ENCODE measurements around the gene CD8A. TPM values are rescaled to one million over a fixed set of nuclear protein-coding genes. Genes with fewer than 3 reads are reported as not detected.

The CD8A gene
- total RNA-seq, 4 donors from 2014 or later, result 0.49 to 1.9 (median 0.87) TPM

- WGBS, 2 donors, result 92% methylated on average over 6 of the region's 6 CpGs
- no peak overlapping the region for H3K4me3 ChIP-seq (ENCODE audit: low read depth, poor library complexity, severe bottlenecking)
- TF ChIP-seq POLR2A (IDR thresholded peaks at IDR 0.05), result no peak
- no peak for DNase-seq (ENCODE audit: low spot score in 2 of 2)
- intact Hi-C loops (cut with DNase I; ENCODE audit: low total_unique reads), result no loop called here
Measured at GRCh38 chr2:86770816-86771301, 19.9 kb downstream of the CD8A start.

DNA sequence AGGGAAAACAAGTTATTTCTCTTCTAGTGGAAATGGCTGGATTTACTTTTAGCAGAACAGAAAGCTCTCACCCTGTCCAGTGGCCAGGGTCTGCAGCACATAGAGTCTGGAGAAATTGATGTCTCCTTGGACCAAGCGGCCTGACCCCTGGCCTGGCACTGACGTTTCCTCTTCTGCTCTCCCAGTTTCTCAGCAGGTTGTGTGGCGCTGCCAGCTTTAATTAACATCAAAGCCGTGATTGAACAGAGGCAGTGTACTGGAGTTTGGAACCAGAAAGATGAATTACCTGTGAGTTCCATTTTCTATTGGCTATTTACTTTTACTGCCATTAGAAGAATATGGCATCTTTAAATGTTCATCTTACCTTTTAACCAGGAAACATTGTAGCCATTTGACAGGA lies 20.9 kb downstream of the CD8A start:
- intact Hi-C loops (cut with DNase I; ENCODE audit: low total_unique reads), result no loop called here
- 87 to 92% methylated on average over 4 of the region's 4 CpGs for WGBS, 2 donors

DNA sequence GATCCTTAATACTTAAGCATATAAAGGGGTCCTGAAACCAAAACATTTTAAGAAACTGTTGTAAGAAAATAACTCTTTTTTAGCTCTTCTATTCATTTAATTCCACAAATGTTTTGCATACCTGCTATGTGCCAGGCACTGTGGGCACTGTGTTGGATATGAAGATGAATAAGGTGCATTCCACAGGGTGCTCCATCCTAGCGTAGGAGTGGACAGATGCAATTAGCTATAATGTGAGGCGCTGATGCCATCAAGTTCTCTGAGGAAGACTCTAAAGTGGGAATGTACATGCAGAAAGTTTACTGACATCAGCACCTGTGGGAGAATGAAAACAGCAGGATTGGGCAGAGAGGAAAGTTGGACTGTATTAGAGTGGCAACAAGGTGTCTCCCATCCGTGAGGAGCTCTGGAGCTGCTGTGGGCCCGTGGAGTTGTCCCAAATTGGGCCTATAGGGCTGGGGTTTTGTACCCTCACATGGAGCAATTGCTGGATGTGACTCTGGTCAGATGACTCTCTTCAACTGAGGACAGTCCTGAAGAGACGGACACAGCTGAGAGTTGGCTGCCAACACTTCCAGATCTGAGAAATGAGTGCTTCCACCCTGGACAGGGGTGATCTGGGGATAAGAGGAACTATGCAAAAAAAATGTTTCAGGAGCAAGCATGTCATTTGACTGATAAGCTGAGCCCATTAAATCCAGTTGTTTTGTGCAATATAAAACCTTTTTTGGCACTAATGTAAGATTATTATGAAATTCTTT lies 22.3 kb downstream of the CD8A start:
- intact Hi-C loops (cut with DNase I; ENCODE audit: low total_unique reads), result no loop called here
- WGBS, 2 donors, result 87 to 88% methylated on average over 5 of the region's 5 CpGs
- no peak overlapping the region for H3K4me3 ChIP-seq (ENCODE audit: low read depth, poor library complexity, severe bottlenecking)
- TF ChIP-seq POLR2A (IDR thresholded peaks at IDR 0.05), result no peak
- no peak for DNase-seq (ENCODE audit: low spot score in 2 of 2)

More for the DNA sequence above, 20.9 kb downstream of the CD8A start:
- no peak for DNase-seq (ENCODE audit: low spot score in 2 of 2)
- no peak for TF ChIP-seq POLR2A (IDR thresholded peaks at IDR 0.05)
- H3K4me3 ChIP-seq (ENCODE audit: low read depth, poor library complexity, severe bottlenecking), result no peak overlapping the region

GRCh38 chr2:86765310-86765695 lies 25.4 kb downstream of the CD8A start:
- intact Hi-C loops (cut with DNase I; ENCODE audit: low total_unique reads), result no loop called here
- WGBS, 2 donors, result 57 to 58% methylated on average over 1 of the region's 1 CpG
- no peak overlapping the region for H3K4me3 ChIP-seq (ENCODE audit: low read depth, poor library complexity, severe bottlenecking)
- no peak for DNase-seq (ENCODE audit: low spot score in 2 of 2)
- TF ChIP-seq POLR2A (IDR thresholded peaks at IDR 0.05), result no peak

- intact Hi-C loops (cut with DNase I; ENCODE audit: low total_unique reads), result no loop called here
- DNase-seq (ENCODE audit: low spot score in 2 of 2), result no peak
- TF ChIP-seq, protein P1, sequence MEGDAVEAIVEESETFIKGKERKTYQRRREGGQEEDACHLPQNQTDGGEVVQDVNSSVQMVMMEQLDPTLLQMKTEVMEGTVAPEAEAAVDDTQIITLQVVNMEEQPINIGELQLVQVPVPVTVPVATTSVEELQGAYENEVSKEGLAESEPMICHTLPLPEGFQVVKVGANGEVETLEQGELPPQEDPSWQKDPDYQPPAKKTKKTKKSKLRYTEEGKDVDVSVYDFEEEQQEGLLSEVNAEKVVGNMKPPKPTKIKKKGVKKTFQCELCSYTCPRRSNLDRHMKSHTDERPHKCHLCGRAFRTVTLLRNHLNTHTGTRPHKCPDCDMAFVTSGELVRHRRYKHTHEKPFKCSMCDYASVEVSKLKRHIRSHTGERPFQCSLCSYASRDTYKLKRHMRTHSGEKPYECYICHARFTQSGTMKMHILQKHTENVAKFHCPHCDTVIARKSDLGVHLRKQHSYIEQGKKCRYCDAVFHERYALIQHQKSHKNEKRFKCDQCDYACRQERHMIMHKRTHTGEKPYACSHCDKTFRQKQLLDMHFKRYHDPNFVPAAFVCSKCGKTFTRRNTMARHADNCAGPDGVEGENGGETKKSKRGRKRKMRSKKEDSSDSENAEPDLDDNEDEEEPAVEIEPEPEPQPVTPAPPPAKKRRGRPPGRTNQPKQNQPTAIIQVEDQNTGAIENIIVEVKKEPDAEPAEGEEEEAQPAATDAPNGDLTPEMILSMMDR (IDR thresholded peaks at IDR 0.05), result no peak
- no peak for TF ChIP-seq POLR2A (IDR thresholded peaks at IDR 0.05)
- no peak overlapping the region for H3K4me3 ChIP-seq (ENCODE audit: low read depth, poor library complexity, severe bottlenecking)
- 71 to 79% methylated on average over 4 of the region's 4 CpGs for WGBS, 2 donors
Measured at GRCh38 chr2:86764661-86765309, 25.9 kb downstream of the CD8A start.

GRCh38 chr2:86760371-86760770 lies 30.3 kb downstream of the CD8A start:
- WGBS, 2 donors, result 88 to 93% methylated on average over 4 of the region's 4 CpGs
- intact Hi-C loops (cut with DNase I; ENCODE audit: low total_unique reads), result no loop called here
- no peak overlapping the region for H3K4me3 ChIP-seq (ENCODE audit: low read depth, poor library complexity, severe bottlenecking)
- no peak for DNase-seq (ENCODE audit: low spot score in 2 of 2)
- TF ChIP-seq, protein P1 (IDR thresholded peaks at IDR 0.05), result no peak

DNA sequence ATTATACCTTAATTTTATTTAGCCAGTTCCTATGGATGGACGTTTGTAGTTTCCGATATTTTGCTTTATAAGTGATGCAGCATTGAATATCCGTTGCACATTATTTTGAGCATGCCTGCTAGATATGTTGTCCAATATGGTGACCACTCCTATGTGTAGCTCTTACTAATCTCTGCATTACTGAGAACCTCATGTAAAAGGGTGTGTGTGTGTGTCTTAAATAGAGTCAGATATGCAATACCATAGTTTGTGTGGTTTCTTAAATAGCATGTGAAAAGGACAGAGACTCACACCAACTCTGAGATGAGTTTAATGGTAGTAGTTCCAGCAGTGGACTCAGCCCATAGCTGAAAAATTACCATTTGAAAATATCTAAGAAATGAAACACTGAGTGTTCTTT lies 32.3 kb downstream of the CD8A start:
- no peak for TF ChIP-seq POLR2A (IDR thresholded peaks at IDR 0.05)
- TF ChIP-seq, protein P1 (IDR thresholded peaks at IDR 0.05), result no peak
- intact Hi-C loops (cut with DNase I; ENCODE audit: low total_unique reads), result no loop called here
- H3K4me3 ChIP-seq (ENCODE audit: low read depth, poor library complexity, severe bottlenecking), result no peak overlapping the region
- 92 to 94% methylated on average over 3 of the region's 3 CpGs for WGBS, 2 donors
- DNase-seq (ENCODE audit: low spot score in 2 of 2), result no peak

DNA sequence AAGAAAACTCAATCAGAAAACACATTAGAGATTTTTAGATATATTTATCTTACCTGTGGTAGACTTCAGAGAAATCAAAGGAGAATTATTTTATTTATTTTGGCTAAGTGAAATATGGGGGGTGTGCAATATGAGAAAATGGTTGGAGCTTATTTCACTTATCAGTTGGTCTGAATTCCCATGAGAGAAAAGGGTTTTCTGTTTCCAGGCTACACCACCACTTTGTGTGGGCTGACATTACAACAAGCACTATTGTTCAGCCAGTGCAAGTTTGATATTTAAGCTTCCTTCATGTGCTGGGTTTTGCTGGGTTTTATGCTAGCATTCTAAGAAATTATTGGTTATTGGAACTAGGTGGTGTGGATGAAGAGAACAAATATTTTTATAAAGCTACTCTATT lies 37.1 kb downstream of the CD8A start:
- TF ChIP-seq, protein P1 (IDR thresholded peaks at IDR 0.05), result no peak
- no peak for TF ChIP-seq POLR2A (IDR thresholded peaks at IDR 0.05)

More for the DNA sequence above, 37.1 kb downstream of the CD8A start:
- intact Hi-C loops (cut with DNase I; ENCODE audit: low total_unique reads), result no loop called here
- DNase-seq (ENCODE audit: low spot score in 2 of 2), result no peak
- no peak overlapping the region for H3K4me3 ChIP-seq (ENCODE audit: low read depth, poor library complexity, severe bottlenecking)
